ENCODE data around the gene ENOX1.

- TF ChIP-seq CTCF (IDR thresholded peaks at IDR 0.05; ENCODE audit: borderline replicate concordance, extremely low read depth, low read length, poor library complexity, severe bottlenecking) = no peak
- TF ChIP-seq EZH2 (IDR thresholded peaks at IDR 0.05; ENCODE audit: borderline replicate concordance, low read depth, low read length, severe bottlenecking) = no peak
These were observed 528.0 kb downstream of the ENOX1 start for GRCh38 chr13:43258771-43259170.
